Neural cell (in vitro differentiated cells): Measurements from ENCODE around the gene DCAF5.

ENCODE experiments used
- CTCF ChIP-seq: fragments of 450-650 bp; IDR thresholded peaks from 2 replicates; pipeline ENCODE4 v1.5.1; 2014; ENCODE audit warnings: antibody characterized with exemption, mild to moderate bottlenecking, moderate library complexity; ENCODE audit not compliant: poor library complexity, severe bottlenecking
- EP300 ChIP-seq: fragments of 450-650 bp; conservative IDR thresholded peaks from 2 replicates; pipeline ENCODE4 v1.6.1; 2014; ENCODE audit warnings: antibody characterized with exemption, mild to moderate bottlenecking, moderate library complexity; ENCODE audit not compliant: poor library complexity, severe bottlenecking
- EZH2 ChIP-seq: fragments of 200-600, 300-800 bp; shearing (Covaris generic), sonication (generic); IDR thresholded peaks from 2 replicates; pipeline ENCODE4 v1.6.1; 2014; ENCODE audit warnings: antibody characterized with exemption, low read length, borderline replicate concordance, mild to moderate bottlenecking; ENCODE audit not compliant: insufficient read depth, poor library complexity, severe bottlenecking
- POLR2AphosphoS5 ChIP-seq: IDR thresholded peaks from 2 replicates; pipeline ENCODE4 v1.6.1; 2012
- RAD21 ChIP-seq: fragments of 450-650 bp; conservative IDR thresholded peaks from 2 replicates; pipeline ENCODE4 v1.6.1; 2014; ENCODE audit warnings: antibody characterized with exemption, mild to moderate bottlenecking, moderate library complexity
- REST ChIP-seq: IDR thresholded peaks from 2 replicates; pipeline ENCODE4 v1.6.1; 2012; ENCODE audit warnings: borderline replicate concordance
- SMC3 ChIP-seq: fragments of 450-650 bp; conservative IDR thresholded peaks from 2 replicates; pipeline ENCODE4 v1.6.1; 2014; ENCODE audit warnings: antibody characterized with exemption, mild to moderate bottlenecking, moderate library complexity; ENCODE audit not compliant: poor library complexity
- TAF1 ChIP-seq: IDR thresholded peaks from 2 replicates; pipeline ENCODE4 v1.6.1; 2012; ENCODE audit warnings: low read depth

DNA sequence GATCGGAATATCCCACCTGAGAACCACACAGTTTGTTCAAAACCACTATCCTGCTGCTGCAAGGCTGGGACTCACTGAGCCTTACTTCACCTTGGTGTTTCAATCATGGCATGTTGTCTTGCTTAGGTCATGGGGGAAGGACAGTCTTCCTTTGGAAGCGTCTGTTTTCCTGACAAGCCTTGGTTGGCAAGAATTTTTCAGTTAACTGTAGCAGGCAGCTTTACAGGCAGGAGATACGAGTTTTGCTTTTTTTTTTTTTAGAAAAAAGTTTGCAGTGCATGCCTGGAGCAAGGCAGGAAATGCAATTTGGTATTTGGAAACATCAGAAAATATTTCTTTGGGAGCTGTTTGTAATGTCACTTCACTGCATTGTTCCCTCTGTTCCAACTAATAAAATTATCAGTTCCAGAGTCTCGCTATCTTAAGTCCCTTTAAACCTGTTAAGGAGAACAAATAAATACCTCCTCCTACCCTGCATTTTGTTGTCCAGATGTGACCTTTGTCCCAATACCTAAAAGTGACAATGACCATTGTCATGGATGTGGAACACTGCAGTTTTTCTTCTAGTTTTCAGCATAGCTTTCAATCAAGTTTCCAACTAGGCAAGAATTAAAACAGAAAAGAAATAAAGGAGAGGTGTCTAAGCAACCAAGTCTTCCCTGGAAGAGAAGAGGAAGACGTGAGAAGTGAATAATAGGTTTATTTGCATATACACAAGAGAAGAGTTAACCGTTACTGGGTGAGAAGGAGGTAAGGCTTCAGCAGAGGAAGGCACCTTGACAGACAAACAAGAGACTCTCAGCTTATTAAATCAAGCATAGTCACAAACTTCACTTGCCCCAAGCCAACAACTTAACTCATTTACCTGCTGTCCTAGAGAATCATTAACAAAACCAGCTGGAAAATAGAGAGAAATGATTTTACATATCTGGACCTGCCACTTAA, 102.4 kb downstream of the DCAF5 start:
- TF ChIP-seq CTCF, result no peak
- no peak for TF ChIP-seq EZH2
- no peak for TF ChIP-seq POLR2AphosphoS5
- no peak for TF ChIP-seq TAF1
- no peak for TF ChIP-seq EP300
- TF ChIP-seq SMC3, result no peak
- no peak for TF ChIP-seq RAD21
- no peak for TF ChIP-seq REST
